H1 (cell line): Measurements from ENCODE around the gene NEU4. TPM values are rescaled to one million over a fixed set of nuclear protein-coding genes. Genes with fewer than 3 reads are reported as not detected.

Experiments used
- E2F6 ChIP-seq: IDR thresholded peaks from 2 replicates; pipeline ENCODE4 v1.6.1; 2012; ENCODE audit warnings: inconsistent platforms
- EZH2 ChIP-seq: fragments of 200-600 bp; sonication (generic); IDR thresholded peaks from 2 replicates; pipeline ENCODE4 v1.7.1; 2012; ENCODE audit warnings: low read depth, mild to moderate bottlenecking, moderate library complexity, low read length, inconsistent platforms; ENCODE audit not compliant: severe bottlenecking
- polyA plus RNA-seq, 7 experiments: library from polyadenylated mRNA; depleted of rRNA in 3 of 7; stranded (reverse) in 5 of 7; unstranded in 2 of 7; fragments of >200 nt in 5 of 7; fragments of 200-250 nt in 2 of 7; gene quantifications; 1 replicate in 5 of 7; 2 replicates in 1 of 7; 4 replicates in 1 of 7; pipeline versions ENCODE4 v1.2.1 to v1.2.3, GENCODE V29; 2011 to 2013; ENCODE audit warnings: missing spikeins in 2 of 7, mixed read lengths in 2 of 7
- total RNA-seq: library from RNA; stranded (reverse); fragmentation: NEBNext Ultra II Directional; extraction: Animal tissue kit (Norgen Biotek cat#: 25700); gene quantifications from 2 replicates; pipeline ENCODE4 v1.2.1, GENCODE V29; 2021

The NEU4 gene
- total and polyA plus RNA-seq, 2 of the 8 experiments (the other 6 are each of a cell fraction or from before 2014, with no cell fraction given): 0.32 to 0.50 TPM

- TF ChIP-seq EZH2 (no peak), E2F6 (no peak)
Observed at GRCh38 chr2:241811201-241811951, 2.4 kb downstream of the NEU4 start (continued).
